IMR-90 (cell line): Measurements from ENCODE around the gene AGAP1. TPM values are rescaled to one million over a fixed set of nuclear protein-coding genes. Genes with fewer than 3 reads are reported as not detected.

Experiments
- ATAC-seq: fragments of 200-7000 bp; cut with Tn5 transposase; 2 replicates; pipeline ENCODE4 v1.9.1; 2020; ENCODE audit warnings: low read depth, mild to moderate bottlenecking, moderate library complexity
- BruUV-seq: library from RNA; stranded (reverse); fragments of 400-500 nt; replicated peaks from 2 replicates; lab custom pipeline; 2021; lab: Mats Ljungman, UMichigan
- CTCF ChIA-PET: fragments of 300-600 bp; formaldehyde crosslinking; extraction: SDS; loops from one replicate; lab custom pipeline; 2021; ENCODE audit warnings: antibody characterized with exemption; lab: Yijun Ruan, JAX
- POLR2A ChIA-PET: fragments of 300-600 bp; sonication (Branson Sonifier 250); formaldehyde crosslinking; loops from one replicate; lab custom pipeline; 2022; ENCODE audit warnings: antibody characterized with exemption; ENCODE audit not compliant: unreplicated experiment; lab: Charles Lee
- DNase-seq: peaks from one replicate; pipeline ENCODE4 v3.0.0; 2013
- H2AFZ ChIP-seq: replicated peaks from 2 replicates; pipeline ENCODE3; 2013; ENCODE audit warnings: low read length, mild to moderate bottlenecking; ENCODE audit not compliant: poor library complexity
- H2AK5ac ChIP-seq: 2 replicates; pipeline ENCODE4 v1.6.1; 2013; ENCODE audit warnings: low read depth, low read length, inconsistent platforms
- H2AK9ac ChIP-seq: replicated peaks from 2 replicates; pipeline ENCODE3; 2013; ENCODE audit warnings: mild to moderate bottlenecking, low read depth, low read length, moderate library complexity; ENCODE audit not compliant: poor library complexity
- H2BK120ac ChIP-seq: 2 replicates; pipeline ENCODE4 v1.6.1; 2013; ENCODE audit warnings: low read depth, low read length, inconsistent platforms
- H2BK15ac ChIP-seq: 3 replicates; pipeline ENCODE4 v1.6.1; 2013; ENCODE audit warnings: low read depth, low read length, inconsistent platforms
- H2BK20ac ChIP-seq: 2 replicates; pipeline ENCODE4 v1.6.1; 2013; ENCODE audit warnings: low read depth, mild to moderate bottlenecking, inconsistent platforms, low read length, moderate library complexity
- H2BK5ac ChIP-seq: 2 replicates; pipeline ENCODE4 v1.6.1; 2013; ENCODE audit warnings: mild to moderate bottlenecking, low read depth, low read length, inconsistent platforms; ENCODE audit not compliant: poor library complexity, severe bottlenecking
- H3K14ac ChIP-seq: replicated peaks from 2 replicates; pipeline ENCODE4 v1.6.1; 2013; ENCODE audit warnings: low read depth, low read length, inconsistent platforms
- H3K18ac ChIP-seq: 2 replicates; pipeline ENCODE4 v1.6.1; 2013; ENCODE audit warnings: low read depth, low read length, control low read depth
- H3K23ac ChIP-seq: 2 replicates; pipeline ENCODE4 v1.6.1; 2013; ENCODE audit warnings: low read depth, low read length, inconsistent platforms
- H3K27ac ChIP-seq: 2 replicates; pipeline ENCODE4 v1.5.1; 2013; ENCODE audit warnings: mild to moderate bottlenecking, control low read depth, low read length; ENCODE audit not compliant: insufficient read depth
- H3K27me3 ChIP-seq: 2 replicates; pipeline ENCODE4 v1.6.1; 2013; ENCODE audit warnings: low read length; ENCODE audit not compliant: control insufficient read depth, insufficient read depth
- H3K36me3 ChIP-seq: 2 replicates; pipeline ENCODE4 v1.6.1; 2013; ENCODE audit warnings: low read length, mixed read lengths; ENCODE audit not compliant: control insufficient read depth, insufficient read depth
- H3K4ac ChIP-seq: 2 replicates; pipeline ENCODE4 v1.6.1; 2013; ENCODE audit warnings: low read depth, low read length, inconsistent platforms
- H3K4me1 ChIP-seq: 2 replicates; pipeline ENCODE4 v1.6.1; 2013; ENCODE audit warnings: low read length, mixed read lengths; ENCODE audit not compliant: control insufficient read depth, insufficient read depth
- H3K4me2 ChIP-seq: 2 replicates; pipeline ENCODE4 v1.6.1; 2013; ENCODE audit warnings: low read depth, mild to moderate bottlenecking, control low read depth, low read length, moderate library complexity
- H3K4me3 ChIP-seq: 2 replicates; pipeline ENCODE4 v1.5.1; 2013; ENCODE audit warnings: low read depth, mild to moderate bottlenecking, control low read depth, low read length, moderate library complexity; ENCODE audit not compliant: insufficient read depth
- H3K56ac ChIP-seq: 2 replicates; pipeline ENCODE4 v1.6.1; 2013; ENCODE audit warnings: low read length, inconsistent platforms; ENCODE audit not compliant: insufficient read depth; ENCODE audit errors: extremely low read depth
- H3K79me1 ChIP-seq, 2 experiments: 2 replicates each; pipeline ENCODE4 v1.6.1; 2013; ENCODE audit warnings: low read length in 2 of 2, inconsistent platforms in 1 of 2, low read depth in 1 of 2
- H3K9ac ChIP-seq: 2 replicates; pipeline ENCODE4 v1.6.1; 2013; ENCODE audit warnings: low read depth, low read length, control low read depth
- H3K9me1 ChIP-seq: 2 replicates; pipeline ENCODE4 v1.6.1; 2013; ENCODE audit warnings: low read length, inconsistent platforms; ENCODE audit not compliant: insufficient read depth
- H3K9me3 ChIP-seq: 2 replicates; pipeline ENCODE4 v1.6.1; 2013; ENCODE audit warnings: low read length; ENCODE audit not compliant: control insufficient read depth, insufficient read depth
- H4K20me1 ChIP-seq: 2 replicates; pipeline ENCODE4 v1.6.1; 2013; ENCODE audit warnings: low read length, inconsistent platforms; ENCODE audit not compliant: insufficient read depth
- H4K5ac ChIP-seq: 2 replicates; pipeline ENCODE4 v1.6.1; 2013; ENCODE audit warnings: mild to moderate bottlenecking, low read depth, low read length, control low read depth
- H4K8ac ChIP-seq, 2 experiments: 2 replicates each; pipeline ENCODE4 v1.6.1; 2013; ENCODE audit warnings: low read depth in 2 of 2, low read length in 2 of 2, control low read depth in 1 of 2, inconsistent platforms in 1 of 2
- H4K91ac ChIP-seq: 2 replicates; pipeline ENCODE4 v1.6.1; 2013; ENCODE audit warnings: low read depth, low read length, inconsistent platforms; ENCODE audit not compliant: insufficient read depth
- BHLHE40 ChIP-seq: fragments of 150-350 bp; IDR thresholded peaks from 2 replicates; pipeline ENCODE4 v1.6.1; 2016; ENCODE audit warnings: mild to moderate bottlenecking, low read depth, low read length
- CEBPB ChIP-seq: IDR thresholded peaks from 2 replicates; pipeline ENCODE4 v1.6.1; 2012; ENCODE audit warnings: low read depth, low read length, improper control_type of control experiment
- FOS ChIP-seq: fragments of 150-350 bp; IDR thresholded peaks from 2 replicates; pipeline ENCODE4 v1.6.1; 2016; ENCODE audit warnings: low read depth, low read length
- MAFK ChIP-seq: IDR thresholded peaks from 2 replicates; pipeline ENCODE4 v1.6.1; 2012; ENCODE audit warnings: low read depth, low read length, improper control_type of control experiment
- MAZ ChIP-seq: IDR thresholded peaks from 2 replicates; pipeline ENCODE4 v1.6.1; 2012; ENCODE audit warnings: low read depth, mild to moderate bottlenecking, low read length, improper control_type of control experiment, moderate library complexity, borderline replicate concordance
- MXI1 ChIP-seq: IDR thresholded peaks from 2 replicates; pipeline ENCODE4 v1.6.1; 2012; ENCODE audit warnings: low read depth, mild to moderate bottlenecking, low read length, moderate library complexity, borderline replicate concordance
- NFE2L2 ChIP-seq: fragments of 150-350 bp; IDR thresholded peaks from 2 replicates; pipeline ENCODE4 v1.6.1; 2016; ENCODE audit warnings: low read depth, mild to moderate bottlenecking, low read length
- RAD21 ChIP-seq: IDR thresholded peaks from 2 replicates; pipeline ENCODE4 v1.6.1; 2012; ENCODE audit warnings: low read length, improper control_type of control experiment
- RCOR1 ChIP-seq: IDR thresholded peaks from 2 replicates; pipeline ENCODE4 v1.6.1; 2012; ENCODE audit warnings: mild to moderate bottlenecking, low read length, improper control_type of control experiment; ENCODE audit not compliant: insufficient replicate concordance
- RFX5 ChIP-seq: IDR thresholded peaks from 2 replicates; pipeline ENCODE4 v1.8.0; 2012; ENCODE audit warnings: low read depth, mild to moderate bottlenecking, low read length, moderate library complexity
- WGBS, 2 experiments: methylation state at CpG; one replicate each; pipeline versions ENCODE4 v1.1.5 to v1.1.7; 2013; ENCODE audit warnings: missing lambda C conversion rate in 2 of 2; ENCODE audit not compliant: insufficient read length in 1 of 2; ENCODE audit errors: extremely low coverage in 2 of 2; 5-methylcytosine and 5-hydroxymethylcytosine counted together
- dilution Hi-C: fragments of 300-500 bp; cut with HindIII; formaldehyde crosslinking; loops from one replicate; pipeline ENCODE4 v1.14.3; 2018; ENCODE audit warnings: low sequenced_read_pairs; ENCODE audit not compliant: unreplicated experiment
- in situ Hi-C: fragments of 300-500 bp; cut with MboI; formaldehyde crosslinking; loops from 3 replicates; pipeline ENCODE4 v1.14.3; 2019; ENCODE audit warnings: low sequenced_read_pairs, inconsistent platforms, mixed read lengths
- intact Hi-C: fragments of 100-400 bp; cut with micrococcal nuclease; formaldehyde crosslinking; loops from 2 replicates; pipeline ENCODE4 v1.10.0; 2022
- polyA plus RNA-seq, 3 experiments: library from polyadenylated mRNA; depleted of rRNA; stranded (reverse); fragments of >200 nt; gene quantifications; 2 replicates each; pipeline ENCODE4 v1.2.3, GENCODE V29; 2012; ENCODE audit warnings: low replicate concordance in 1 of 3
- total RNA-seq: library from RNA; depleted of rRNA; stranded (reverse); fragments of >200 nt; gene quantifications from 2 replicates; pipeline ENCODE4 v1.2.3, GENCODE V29; 2012
- TF ChIP-seq, protein P1 (sequence below): conservative IDR thresholded peaks from 2 replicates; pipeline ENCODE4 v1.5.1; 2012; ENCODE audit warnings: mild to moderate bottlenecking, low read depth, low read length, improper control_type of control experiment
- TF ChIP-seq, protein P2 (sequence below): fragments of 150-350 bp; IDR thresholded peaks from 2 replicates; pipeline ENCODE4 v1.6.1; 2017; ENCODE audit warnings: mild to moderate bottlenecking, antibody characterized with exemption, low read length, low read depth

AGAP1 gene
- total and polyA plus RNA-seq, 2 of the 4 experiments (the other 2 are of a cell fraction): 15.1 to 16.4 TPM

DNA sequence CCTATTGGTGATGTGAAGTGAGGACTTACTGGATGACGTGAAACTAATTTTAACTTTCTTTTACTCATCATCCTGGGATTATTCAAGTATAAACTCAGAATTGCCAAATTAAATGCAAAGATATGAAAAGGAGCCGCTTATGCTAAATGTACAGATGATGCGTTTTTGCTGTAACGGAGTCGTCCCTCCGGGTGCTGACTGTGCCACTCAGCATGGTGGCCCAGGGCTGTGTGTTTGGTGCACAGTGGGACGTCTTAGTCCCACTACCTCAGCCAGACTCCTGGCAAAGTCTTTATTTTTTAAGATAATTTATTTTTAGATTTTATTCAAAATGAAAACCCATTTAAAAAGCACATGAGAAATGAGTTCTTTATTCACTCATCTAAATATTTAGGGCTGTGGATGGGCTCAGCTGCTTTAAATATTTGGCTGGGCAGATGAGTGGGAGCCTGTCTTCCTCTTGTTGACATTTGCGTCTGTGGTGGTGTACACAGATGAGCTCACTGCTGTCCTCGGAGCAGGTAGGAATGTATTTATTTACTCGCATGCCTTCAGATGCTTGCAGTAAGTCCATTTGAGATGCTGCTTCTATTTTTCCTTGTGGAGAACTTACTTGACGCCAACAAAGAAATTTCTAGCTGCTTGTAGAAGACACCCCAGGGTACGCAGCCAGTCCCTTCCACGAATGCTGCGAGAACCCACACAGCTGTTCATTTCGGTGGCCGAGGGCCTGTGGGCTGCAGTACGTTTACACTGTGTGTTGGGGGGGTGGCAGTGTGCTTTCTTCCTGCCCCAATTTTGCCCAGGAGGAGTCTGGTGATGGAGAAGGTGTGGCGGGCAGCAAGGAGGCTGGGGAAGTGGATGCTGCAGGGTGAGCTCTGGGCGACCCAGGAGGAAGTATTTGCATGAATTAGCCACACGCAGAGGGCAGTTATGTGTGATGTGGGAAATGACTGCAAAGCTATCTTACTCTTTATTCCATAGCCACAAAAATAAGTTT, 105.0 kb downstream of the AGAP1 start:
- Histone ChIP-seq H3K79me1 (peaks cover 12 to 60% of the 10 kb centered on the region in 2 experiments; a peak in 3 of 4 replicates), H2AK5ac (0 out of 2 replicates have a peak overlapping the region, but pooled peaks have one; percentile 2), H2BK20ac (peak overlapping the region; percentile 34; the same call in 1 of the 2 replicates), H3K23ac (no peak overlapping the region), H2BK15ac (no peak overlapping the region; the same call in 2 of the 3 replicates), H2AFZ (no peak overlapping the region), H3K4me3 (no peak overlapping the region), H4K5ac (no peak overlapping the region), H3K9ac (no peak overlapping the region), H3K14ac (0 out of 2 replicates have a peak overlapping the region, but pooled peaks have one; percentile 19), H3K18ac (no peak overlapping the region), H3K4ac (peak overlapping the region; percentile 19; the same call in 1 of the 2 replicates), H2BK5ac (no peak overlapping the region), H3K27me3 (no peaks in the 10 kb centered on the region), H3K4me1 (peaks cover 4% of the 10 kb centered on the region), H3K9me3 (no peaks in the 10 kb centered on the region), H3K9me1 (no peaks in the 10 kb centered on the region; the same call in 1 of the 2 replicates), H3K4me2 (no peak overlapping the region; the same call in 1 of the 2 replicates), H4K20me1 (peaks cover 63% of the 10 kb centered on the region), H4K8ac (no peak overlapping the region), H4K91ac (no peak overlapping the region), H3K56ac (no peak overlapping the region), H3K36me3 (no peaks in the 10 kb centered on the region), H3K27ac (peak overlapping the region; percentile 22; the same call in 1 of the 2 replicates), H2AK9ac (no peak overlapping the region), H2BK120ac (0 out of 2 replicates have a peak overlapping the region, but pooled peaks have one; percentile 37)
- POLR2A ChIA-PET: no interaction called here
- dilution Hi-C loops: no loop called here
- ATAC-seq (peak; percentile 67), DNase-seq (peak; percentile 38)
- TF ChIP-seq RCOR1 (no peak), RAD21 (no peak), NFE2L2 (no peak), RFX5 (no peak), MAFK (no peak), BHLHE40 (no peak), FOS (no peak), CEBPB (no peak), MAZ (no peak), MXI1 (no peak)
- TF ChIP-seq, protein P1, sequence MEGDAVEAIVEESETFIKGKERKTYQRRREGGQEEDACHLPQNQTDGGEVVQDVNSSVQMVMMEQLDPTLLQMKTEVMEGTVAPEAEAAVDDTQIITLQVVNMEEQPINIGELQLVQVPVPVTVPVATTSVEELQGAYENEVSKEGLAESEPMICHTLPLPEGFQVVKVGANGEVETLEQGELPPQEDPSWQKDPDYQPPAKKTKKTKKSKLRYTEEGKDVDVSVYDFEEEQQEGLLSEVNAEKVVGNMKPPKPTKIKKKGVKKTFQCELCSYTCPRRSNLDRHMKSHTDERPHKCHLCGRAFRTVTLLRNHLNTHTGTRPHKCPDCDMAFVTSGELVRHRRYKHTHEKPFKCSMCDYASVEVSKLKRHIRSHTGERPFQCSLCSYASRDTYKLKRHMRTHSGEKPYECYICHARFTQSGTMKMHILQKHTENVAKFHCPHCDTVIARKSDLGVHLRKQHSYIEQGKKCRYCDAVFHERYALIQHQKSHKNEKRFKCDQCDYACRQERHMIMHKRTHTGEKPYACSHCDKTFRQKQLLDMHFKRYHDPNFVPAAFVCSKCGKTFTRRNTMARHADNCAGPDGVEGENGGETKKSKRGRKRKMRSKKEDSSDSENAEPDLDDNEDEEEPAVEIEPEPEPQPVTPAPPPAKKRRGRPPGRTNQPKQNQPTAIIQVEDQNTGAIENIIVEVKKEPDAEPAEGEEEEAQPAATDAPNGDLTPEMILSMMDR: no peak
- TF ChIP-seq, protein P2, sequence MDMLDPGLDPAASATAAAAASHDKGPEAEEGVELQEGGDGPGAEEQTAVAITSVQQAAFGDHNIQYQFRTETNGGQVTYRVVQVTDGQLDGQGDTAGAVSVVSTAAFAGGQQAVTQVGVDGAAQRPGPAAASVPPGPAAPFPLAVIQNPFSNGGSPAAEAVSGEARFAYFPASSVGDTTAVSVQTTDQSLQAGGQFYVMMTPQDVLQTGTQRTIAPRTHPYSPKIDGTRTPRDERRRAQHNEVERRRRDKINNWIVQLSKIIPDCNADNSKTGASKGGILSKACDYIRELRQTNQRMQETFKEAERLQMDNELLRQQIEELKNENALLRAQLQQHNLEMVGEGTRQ: no peak
- WGBS, 2 experiments: 33% methylated on average over 2 of the region's 20 CpGs; no CpG with 5 or more reads in 1 of the 2 experiments
- in situ Hi-C loops: loop anchor here (25.0 kb wide), 1 partner anchor 1062 kb away; no protein-coding TSS in a partner anchor
- no TSS peak for BruUV-seq
- CTCF ChIA-PET: interaction anchor here (0.6 to 3.1 kb wide), 4 partner anchors 43 to 150 kb away, joined by 3 to 8 read pairs (median 4); no protein-coding TSS in a partner anchor
- intact Hi-C loops: loop anchor here (10.0 kb wide), 2 partner anchors 164 to 334 kb away; no protein-coding TSS in a partner anchor
